GM12873 (cell line): ENCODE results near the gene TNNC2.

Source experiments
- CTCF ChIP-seq: IDR thresholded peaks from 2 replicates; pipeline ENCODE4 v1.5.1; 2012; ENCODE audit warnings: low read depth, mild to moderate bottlenecking, moderate library complexity, low read length, control low read depth; ENCODE audit not compliant: insufficient read depth; ENCODE audit errors: missing control alignments

TNNC2 gene

GRCh38 chr20:45853484-45853883, 26.4 kb upstream of the TNNC2 start:
- TF ChIP-seq CTCF: no peak

GRCh38 chr20:45852326-45852725, 25.2 kb upstream of the TNNC2 start:
- TF ChIP-seq CTCF: no peak

- TF ChIP-seq CTCF: no peak
Measured at GRCh38 chr20:45851501-45851900, 24.4 kb upstream of the TNNC2 start.

- TF ChIP-seq CTCF: no peak
Measured at GRCh38 chr20:45850926-45851325, 23.8 kb upstream of the TNNC2 start.

GRCh38 chr20:45850238-45850637, 23.1 kb upstream of the TNNC2 start:
- TF ChIP-seq CTCF: no peak

GRCh38 chr20:45848969-45849582, 22.0 kb upstream of the TNNC2 start:
- TF ChIP-seq CTCF: no peak

- TF ChIP-seq CTCF: no peak
Measured at GRCh38 chr20:45848421-45848820, 21.3 kb upstream of the TNNC2 start.
